CD4-positive, alpha-beta T cell treated with Interleukin-6 for 4 hours (primary cell): ENCODE results near the gene EXD3.

Source experiments
- DNase-seq: peaks from one replicate; pipeline ENCODE4 v3.0.0-alpha.2; 2020; ENCODE audit warnings: mixed read lengths

The EXD3 gene

DNA sequence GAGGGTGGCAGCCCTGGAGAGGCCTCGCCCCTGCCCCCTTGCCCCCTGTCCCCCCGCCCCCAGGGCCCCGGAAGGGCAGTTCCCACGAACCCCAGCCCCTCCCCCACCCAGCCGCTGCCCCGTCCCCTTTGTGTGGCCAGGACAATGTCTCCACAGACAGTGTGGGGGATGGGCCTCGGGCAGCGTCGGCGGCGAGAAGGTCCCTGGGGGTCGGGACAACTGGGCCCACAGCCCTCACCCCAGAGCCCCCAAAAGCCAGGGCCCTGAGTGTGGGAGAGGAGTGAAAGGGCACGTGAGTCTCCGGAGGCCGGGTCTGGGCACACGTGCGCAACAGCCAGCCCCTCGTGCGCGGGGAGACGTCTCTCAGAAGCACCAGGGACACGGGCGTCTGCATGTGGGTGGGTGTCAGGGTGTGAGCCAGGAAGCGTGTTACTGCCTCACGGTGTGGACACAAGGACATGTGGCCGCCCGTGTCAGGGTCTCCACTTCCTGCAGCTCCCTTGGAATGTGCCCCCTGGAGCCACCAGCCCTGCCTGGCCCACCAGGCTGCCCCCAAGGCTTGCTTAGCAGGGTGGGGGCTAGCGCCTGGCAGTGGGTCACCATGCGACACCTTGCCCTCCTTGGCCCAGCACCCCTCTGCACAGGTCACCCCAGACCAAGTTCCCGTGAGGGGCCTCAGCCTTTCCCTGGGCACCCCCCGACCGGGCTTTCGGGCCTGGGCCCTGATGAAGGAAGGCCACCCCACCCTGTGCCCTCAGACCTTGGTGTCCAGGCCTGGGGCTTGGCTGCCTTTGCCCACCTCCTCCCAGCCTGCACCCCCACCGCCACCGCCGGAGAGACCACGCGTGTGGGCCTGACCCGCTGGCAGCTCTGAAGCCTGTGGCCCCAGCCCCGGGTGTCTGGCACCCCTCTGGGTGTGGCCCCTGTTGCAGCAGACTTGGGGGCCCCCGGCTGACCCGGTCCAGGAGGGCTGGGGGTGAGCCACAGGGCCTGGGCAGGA is 108.1 kb downstream of the EXD3 start:
- DNase-seq = no peak

DNA sequence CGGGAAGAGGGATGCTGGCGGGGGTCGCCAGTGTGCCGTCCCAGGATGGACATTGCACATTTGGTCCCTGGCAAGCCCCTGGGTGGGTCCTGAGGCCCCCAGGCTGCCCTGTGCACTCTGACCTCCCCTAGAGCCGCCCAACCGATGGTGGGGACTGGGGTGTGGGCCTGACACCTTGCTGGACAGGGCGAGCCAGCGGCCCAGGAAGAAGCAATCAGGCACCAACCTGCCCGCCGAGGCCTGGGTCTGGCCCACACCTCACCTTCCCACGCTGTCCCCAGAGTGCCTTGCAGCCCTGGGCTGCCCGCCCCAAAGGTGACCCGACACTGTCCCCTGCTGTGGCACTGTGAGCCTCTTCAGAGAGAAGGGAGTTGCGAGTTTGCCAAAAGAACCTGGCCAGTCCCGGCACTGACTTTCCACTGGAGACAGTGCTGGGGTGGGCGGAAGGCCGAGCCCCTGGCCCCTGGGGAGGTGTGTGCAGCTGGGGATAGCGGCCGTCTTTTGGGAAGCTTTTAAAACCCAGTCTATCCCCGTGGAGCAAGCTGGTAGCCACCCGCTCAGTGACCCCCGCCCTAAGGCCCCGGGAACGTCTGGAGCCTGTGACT is 108.9 kb downstream of the EXD3 start:
- DNase-seq = no peak

DNA sequence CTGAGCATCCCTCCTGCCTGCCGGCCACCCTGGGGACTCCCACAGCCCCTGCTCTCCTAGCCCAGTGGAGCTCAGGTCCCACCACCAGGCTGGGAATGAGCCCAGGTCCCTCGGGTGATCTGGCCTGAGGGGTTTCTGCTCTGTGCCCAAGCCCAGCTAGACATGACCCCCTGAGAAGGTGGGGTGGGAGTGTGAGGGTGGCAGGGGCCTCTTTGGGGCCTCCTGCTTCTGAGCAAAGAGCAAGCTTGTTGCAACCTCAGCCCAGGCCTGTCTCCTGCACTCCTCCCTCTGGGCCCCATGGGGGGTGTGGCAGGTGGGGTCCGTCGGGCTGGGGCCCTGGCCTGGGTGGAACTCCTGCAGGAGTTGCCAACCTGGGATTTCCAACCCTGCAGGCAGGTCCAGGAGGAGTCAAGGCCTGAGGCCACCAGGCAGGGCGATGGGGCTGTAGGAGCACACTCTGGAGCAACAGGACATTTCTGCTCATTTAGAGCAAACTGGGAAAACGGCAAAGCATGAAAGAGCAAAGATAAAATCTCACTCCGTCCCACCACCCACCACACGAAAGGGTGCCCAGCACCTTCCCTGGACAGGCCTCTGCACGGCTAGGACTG is 109.5 kb downstream of the EXD3 start:
- DNase-seq = no peak

DNA sequence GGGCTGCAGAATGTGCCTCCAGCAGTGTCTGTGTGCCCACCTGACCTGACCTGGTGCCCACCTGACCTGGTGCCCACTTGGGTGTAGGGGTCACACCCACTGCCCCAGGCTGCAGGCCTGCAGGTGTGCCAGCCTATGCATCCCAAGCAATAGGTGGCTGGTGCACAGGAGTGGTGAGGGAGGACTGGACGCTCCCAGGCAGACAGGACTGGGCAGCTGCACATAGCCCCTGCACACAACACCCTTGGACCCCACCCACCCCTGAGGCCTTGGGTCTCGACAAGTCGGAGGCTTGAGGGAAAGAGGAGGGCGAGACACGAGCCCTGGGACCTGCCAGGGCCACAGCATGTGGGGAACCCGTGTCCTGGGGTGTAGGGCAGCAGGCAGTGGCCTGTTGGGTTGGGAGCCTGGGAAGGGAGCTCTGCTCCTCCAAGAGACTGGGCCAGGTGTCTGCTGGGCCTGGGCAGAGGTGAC is 110.1 kb downstream of the EXD3 start:
- DNase-seq = no peak

DNA sequence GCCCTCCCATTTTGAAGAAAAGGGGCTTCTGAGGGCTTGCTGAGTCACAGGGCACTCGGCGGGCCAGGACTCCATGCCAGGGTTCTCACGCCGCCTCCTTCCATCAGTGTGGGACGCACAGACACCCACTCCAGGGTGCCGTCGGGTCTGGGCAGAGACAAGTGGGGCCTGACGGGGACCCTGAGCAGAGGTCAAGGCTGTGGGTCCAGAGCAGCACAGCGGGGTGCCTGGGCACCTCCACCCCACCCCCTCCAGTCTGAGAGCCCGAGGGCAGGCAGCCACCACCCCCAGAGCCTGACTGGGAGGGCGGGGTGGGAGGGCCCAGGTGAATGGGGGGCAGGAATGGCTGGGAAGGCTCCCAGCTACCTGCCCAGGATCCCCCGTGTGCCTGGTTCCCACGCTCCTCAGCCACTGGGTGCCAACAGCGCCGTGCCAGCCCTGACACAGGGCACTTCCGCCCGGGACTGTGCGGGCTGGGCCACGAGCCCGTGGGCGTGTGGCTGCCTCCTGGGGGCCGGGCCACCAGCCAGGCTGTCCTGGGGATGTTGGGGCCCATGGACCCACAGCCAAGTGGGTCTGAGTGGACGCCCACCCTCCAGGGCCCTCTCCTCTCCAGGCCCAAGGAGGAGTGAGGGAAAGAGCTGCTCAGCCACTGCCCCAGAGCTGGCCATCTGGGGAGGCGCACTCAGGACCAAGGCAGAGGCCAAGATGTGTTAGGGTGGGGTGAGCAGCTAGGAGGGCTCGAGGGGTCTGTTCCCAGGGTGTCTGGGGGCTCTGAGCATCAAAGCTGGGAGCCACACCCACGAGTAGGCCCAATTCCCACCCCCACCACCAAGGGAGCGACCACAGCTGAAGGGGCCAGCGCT is 110.7 kb downstream of the EXD3 start:
- no peak for DNase-seq

DNA sequence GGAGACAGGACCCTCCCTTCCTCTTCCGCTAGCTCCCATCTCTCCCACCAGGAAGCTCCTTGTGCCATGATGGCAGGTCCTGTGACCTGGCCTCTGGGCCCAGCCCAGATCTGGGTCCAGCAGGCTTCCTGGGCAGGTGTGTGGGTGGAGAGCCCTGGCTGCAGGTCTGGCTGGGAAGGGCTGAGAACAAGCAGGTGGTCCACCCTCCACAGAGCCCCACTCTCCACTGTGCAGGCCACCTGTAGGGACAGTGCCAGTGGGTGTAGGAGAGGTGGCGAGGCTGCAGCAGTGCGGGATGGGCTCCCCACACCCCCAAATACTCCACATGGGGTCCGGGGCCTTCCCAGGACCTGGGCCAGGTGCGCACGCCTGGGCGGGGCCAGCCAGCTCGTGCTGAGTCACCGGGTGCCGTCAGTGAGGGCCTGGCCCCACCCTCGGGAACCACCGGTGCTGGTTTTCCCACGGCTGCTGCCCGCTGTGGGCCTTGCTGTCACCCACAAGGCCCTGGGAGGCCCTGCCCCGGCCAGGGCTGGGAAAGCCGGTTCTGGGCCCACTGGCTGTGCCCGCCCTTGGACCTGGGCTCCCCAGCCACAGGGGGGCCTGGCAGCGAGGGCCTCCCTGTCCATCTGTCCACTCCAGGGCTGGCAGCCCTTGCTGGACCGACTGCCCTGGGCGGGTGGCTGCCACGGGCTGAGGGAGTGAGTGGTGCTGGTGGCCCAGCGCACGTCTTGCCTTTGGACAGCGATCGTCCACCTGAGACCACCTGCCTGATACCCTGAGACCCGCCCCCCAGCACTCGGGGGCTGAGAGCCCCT is 111.6 kb downstream of the EXD3 start:
- peak; percentile 45 for DNase-seq

DNA sequence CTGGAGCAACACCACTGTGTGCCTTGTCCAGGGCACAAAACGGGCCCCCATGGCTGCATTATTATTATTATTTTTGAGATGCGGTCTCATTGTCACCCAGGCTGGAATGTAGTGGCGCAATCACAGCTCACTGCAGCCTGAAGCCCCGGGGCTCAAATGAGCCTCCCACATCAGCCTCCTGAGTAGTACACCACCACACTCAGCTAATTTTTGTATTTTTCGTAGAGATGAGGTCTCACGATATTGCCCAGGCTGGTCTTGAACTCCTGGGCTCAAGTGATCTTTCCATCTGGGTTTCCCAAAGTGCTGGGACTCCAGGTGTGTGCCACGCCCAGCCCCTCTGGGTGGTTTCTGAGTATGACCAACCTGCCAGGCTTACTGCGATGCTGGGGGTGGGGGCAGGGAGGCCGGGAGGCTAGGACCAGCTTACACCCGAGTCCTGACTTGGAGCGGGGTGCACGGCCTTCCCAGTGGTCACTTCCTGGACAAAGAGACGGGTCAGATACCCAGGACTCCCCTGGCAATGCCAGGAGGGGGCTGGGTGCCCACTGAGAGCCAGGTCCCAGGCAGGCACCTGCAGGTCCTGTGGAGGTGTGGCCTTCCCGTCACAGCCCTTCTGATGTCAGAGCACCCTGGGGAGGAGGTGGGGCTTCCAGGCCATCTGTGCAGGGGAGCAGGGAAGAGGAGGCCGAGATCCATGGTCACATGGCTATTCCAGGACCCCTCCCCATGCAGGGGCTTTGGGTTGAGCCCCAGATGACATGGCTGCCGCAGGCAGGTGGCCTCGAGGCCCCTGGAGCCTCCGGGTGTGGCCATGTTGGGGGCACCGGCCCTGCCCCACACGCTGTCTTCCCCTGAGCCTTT is 112.5 kb downstream of the EXD3 start:
- DNase-seq = no peak

DNA sequence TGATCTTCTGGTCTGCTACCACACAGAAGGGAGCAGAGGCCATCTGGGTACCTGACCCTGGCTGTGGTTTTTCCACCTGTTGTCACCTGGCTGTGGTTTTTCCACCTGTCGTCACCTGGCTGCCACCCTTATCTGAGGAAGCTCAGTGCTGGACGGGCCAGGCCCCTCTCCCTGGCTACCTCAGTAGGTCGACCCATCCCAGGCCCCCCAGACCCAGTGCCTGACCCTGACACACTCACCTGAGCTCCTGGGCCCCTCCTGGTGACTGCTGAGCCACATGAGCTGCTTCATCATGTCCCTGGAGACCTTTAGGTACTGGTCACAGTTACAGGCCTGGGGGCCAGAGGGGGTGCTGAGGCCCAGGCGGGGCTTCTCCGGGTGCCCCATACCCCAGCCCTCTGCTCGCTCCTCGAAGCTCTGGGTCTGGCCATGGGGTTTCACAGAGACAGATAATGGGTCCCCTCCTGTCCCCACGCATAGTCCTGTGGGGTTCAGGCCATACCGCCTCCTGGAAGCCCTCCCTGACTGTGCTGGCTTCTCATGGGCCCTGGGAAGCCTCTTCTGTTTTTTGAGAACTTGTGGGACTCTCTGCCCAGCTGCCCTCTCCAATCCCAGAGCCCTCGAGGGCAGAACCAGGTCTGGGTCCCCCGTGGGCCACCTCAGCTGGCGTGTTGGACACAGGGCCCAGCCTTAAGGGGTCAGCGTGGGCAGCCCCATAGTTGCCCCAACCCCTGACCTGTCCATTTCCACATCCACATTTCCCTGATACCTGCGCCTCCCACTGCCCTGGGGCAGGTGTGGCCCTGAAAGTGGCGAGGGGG is 113.4 kb downstream of the EXD3 start:
- no peak for DNase-seq

DNA sequence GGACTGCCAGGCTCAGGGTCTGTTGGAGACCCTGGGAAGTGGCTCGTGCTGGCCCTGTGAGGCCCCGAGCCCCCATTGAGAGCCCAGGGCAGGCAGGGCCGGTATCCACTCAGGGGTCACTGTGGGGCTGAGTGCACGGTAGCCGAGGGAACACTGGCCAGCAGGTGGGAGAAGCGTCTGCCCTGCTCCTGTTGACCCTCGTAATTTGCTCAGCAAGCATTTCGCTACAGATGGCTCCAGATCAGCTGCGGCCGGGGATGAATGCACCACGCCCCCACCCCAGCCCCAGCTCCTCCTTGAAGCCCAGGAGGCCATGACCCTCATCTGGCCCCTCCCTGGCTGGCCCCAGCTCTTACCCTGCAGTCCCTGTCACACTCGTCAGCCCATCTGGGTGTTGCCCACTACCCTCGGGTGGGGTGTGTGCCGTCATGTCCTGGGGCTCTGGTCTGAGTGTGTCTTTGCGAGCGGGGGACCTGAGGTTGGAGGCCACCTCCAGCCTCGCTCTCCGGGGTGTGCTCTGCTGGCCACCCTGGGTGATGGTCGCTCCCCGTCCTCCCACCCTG is 114.8 kb downstream of the EXD3 start:
- no peak for DNase-seq

DNA sequence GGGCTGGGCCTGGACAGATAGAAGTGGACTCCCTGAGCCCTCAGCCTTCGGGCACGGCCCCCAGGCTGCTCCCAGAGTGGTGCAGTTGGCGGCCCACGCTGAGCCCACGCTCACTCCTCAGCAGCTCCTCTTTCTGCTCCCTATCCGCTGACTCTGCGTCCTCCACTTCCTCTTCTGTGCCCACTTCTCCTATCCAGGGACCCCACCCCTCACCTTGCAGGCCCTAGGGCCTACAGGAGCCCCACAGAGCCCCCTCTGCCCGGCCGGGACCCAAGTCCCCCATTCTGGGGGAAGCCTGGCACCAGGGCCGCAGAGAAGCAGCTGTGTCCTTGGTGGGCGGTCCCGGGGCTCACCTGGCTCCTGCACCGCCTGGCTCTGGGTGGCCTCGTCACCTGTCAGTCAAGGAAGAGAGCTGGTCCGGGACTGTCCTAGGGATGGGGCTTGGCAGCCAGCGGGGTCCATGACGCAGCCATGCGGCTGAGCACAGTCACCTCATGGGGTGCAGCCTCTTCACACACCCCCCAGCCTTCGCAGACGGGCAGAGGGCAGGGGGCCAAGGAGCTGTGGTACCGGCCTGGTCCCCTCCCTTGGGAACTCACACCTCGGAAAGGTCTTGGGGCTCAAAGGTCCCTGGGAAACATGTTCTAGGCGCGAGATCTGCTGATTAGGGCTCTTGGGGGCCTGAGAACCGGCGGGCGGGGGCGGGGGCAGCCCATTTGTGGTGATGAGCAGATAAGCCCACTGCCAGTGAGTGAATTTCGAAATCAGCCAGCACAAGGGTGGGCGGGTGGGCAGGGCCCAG is 115.5 kb downstream of the EXD3 start:
- no peak for DNase-seq

DNA sequence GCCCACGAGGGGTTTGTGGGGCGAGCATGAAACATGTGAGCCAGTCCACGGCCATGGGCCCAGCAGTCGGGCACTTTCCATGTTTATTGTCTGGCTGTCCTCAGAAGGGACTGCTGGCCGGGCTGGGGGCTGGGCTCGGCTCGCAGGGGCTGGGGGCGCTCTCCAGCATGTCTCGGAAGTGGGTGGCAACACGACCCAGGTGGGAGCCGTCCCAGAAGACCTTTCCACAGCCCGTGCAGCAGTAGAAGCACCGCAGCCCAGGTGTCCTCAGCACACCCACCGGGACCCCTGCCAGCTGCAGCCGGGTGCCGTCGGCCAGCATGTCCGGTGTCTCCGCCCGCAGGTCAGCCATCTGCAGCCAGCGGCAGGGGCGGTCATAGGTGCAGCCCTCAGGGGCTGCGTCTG is 116.1 kb downstream of the EXD3 start:
- no peak for DNase-seq

DNA sequence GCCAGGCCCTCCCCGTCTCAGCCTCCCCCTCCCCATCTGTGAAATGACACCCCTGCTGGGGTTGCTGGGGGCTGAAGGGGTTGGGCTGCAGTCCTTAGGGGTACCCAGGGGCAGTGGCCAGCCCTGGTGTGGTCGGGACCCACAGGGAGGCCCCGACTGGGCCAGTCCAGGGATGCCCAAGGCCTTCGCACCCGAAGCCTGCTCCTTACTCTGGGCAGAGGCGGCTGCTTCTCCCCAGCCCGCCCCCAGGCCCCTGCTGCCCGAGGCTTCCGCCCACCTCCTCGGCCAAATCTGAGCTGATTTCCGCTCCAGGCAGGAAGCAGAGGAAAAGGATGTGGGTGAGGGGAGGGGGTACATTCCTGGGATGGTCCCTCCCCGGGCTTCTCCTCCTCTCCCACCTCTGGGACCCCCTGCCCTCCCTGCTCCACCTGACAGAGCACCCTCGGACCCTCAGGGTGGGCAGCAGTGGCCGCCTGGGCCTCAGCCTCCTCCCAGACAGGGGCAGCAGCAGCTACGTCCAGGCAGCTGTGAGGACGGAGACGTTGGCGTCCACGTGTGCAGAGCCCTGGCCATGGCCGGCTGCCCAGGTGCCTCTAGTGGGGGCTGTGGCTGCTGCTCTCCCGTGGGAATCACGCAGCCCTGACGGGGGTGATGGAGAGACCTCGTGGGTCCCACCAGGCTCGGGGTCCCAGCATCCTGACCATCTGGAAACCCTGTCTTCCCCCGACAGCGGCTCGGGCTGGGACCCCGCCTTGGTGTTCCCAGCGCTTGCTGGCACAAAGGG is 116.7 kb downstream of the EXD3 start:
- no peak for DNase-seq

DNA sequence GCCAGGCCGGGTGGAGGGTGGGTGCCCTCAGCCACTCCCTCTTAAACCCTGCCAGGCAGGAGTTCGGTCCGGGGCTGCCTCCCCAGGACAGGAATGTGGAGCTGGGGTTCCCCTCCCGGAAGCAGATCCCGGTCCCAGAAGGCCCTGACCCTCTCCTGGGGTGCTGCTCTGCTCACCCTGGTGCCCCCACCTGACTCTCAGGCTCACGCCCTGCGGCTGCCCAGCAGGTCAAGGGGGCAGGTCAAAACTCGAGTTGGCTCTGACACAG is 117.2 kb downstream of the EXD3 start:
- no peak for DNase-seq

DNA sequence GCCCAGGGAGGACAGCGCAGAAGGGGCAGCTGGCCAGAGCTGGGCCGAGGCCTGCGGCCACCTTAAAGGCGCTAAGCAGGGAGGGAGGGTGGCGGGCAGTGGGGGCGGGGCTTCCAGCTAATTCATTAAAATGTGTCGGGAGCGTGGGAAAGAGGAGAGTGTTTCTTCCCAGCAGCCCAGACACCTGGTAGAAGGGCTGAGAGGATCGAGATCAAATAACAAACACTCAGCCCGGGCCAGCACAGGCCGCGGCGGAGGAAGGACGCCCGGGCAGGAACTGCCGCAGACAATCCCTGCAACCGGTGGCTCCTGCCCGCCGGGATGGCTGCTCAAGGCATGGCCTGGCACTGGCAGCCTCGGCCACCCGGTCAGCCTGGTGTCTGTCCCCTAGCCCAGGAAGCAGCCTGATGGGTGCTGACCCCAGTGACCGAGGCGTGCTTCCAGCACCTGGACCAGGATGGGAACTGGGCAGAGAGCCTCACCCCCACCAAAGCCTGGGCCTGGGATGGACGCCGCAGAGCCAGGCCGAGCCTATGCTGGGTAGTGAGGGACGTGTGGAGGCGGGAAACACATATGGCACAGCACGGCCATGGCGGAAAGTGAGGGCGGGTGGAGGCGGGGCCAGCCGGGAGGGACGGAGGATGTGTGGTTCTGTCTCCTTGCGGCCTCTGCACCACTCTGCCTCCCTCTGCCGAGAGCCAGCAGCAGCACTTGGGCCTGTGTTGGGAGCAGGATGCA is 117.7 kb downstream of the EXD3 start:
- DNase-seq = peak; percentile 74

DNA sequence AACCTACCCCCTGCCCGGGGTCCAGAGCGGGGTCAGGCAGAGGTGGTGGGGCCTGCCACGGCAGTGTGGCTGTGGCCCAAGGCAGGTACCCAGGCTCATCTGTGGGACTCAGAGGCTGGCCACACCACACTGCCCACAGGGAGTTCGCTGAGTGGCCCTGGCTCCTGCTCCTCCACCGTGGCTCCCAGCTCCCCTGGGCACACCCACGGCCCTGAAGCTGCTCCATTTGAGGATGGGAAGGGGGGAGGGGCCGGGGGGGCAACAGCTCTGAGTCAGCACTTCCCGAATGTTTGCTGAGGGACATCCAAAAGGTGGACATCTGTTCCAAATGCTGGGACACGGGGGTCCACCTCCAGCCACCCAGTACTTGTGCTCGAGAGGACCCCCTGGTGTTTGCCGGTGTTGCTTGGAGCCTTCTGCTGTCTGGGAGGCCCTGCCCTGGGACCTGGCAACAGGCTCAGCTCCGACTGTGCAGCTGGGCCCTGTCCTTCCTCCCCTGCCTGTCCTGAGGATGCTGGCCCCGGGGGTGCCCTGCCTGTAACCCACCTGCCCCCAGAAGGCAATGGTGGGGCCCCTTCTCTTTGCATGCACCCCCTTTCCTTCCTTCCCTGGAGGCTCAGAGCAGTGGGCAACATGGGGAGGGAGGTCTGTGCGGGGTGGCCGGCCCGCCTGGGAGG is 118.4 kb downstream of the EXD3 start:
- no peak for DNase-seq

DNA sequence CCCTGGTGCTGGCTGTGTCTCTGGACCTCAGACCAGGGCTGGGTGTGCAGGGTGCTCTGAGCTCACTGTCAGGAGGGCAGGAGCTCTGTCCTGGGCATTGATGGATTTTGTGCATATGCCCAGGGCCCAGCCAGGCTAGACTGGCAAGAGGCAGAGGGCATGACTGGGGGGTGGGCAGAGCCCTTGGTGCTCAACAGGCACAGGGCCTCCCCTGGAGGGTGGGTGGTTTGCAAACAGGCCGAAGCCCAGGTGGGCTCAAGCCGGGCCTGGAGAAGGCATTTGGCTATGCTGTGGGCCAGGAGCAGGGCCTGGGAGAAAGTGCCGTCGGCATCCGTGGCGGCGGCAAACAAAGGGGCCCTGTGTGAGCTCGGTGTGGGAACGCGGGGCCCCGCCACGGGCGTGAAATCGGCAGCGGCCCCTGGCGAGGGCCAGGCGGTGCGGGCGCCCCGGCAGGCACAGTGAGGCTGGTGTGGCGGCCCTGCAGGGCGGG is 119.0 kb downstream of the EXD3 start:
- no peak for DNase-seq
